Measurements from ENCODE around the gene KHNYN. TPM values are rescaled to one million over a fixed set of nuclear protein-coding genes. Genes with fewer than 3 reads are reported as not detected.
A peak's percentile ranks its signal among the peaks of the same experiment; 100 is the strongest.

KHNYN gene
- total RNA-seq, 1 donor from 2014 or later = 63.0 TPM

DNA sequence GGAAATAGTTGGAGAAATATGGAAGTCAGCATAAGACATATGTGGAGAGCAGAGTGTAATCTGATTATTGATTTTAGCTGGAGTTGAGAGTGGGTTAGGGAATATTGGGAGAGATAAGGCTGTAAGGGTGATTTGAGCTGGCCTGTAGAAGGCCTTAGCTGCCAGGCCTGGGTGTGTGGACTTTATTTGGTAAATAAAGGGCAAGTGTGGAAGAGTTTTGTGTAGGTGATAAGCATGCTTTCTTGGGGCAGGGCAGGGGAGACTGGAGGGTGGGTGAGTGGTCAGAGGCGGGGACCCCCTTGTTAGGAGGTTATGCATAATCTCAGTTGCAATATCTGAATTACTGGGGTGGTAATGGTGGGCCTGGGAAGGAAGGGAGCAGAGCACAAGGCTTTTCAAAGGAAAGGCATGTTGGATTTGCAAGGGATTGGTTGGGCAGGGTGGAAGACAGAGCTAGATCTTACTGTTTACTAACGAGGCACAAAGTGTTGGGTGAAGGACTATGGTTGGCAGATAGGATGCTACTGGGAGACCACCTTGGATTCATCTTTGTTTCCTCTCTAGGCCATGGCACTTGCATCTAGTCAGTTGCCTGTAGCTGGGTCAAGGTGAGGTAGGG, 5.5 kb downstream of the KHNYN start:
- no peak for DNase-seq
- H3K36me3 Mint-ChIP-seq (ENCODE audit: low read depth) = peaks cover 68% of the 10 kb centered on the region
- peaks cover 56% of the 10 kb centered on the region for H3K4me1 Mint-ChIP-seq

GRCh38 chr14:24435998-24436354, 6.2 kb downstream of the KHNYN start:
- H3K36me3 Mint-ChIP-seq (ENCODE audit: low read depth) = peaks cover 72% of the 10 kb centered on the region
- intact Hi-C loops (cut with micrococcal nuclease) = loop anchor here (1.0 to 10.0 kb wide), 2 partner anchors 103 to 321 kb away; partner anchors contain the start of genes DCAF11 and NRL
- H3K9me3 Mint-ChIP-seq = no peaks in the 10 kb centered on the region
- DNase-seq = no peak
- H3K4me3 Mint-ChIP-seq = no peak overlapping the region
- no peak overlapping the region for H3K27ac Mint-ChIP-seq
- H3K4me1 Mint-ChIP-seq = peaks cover 61% of the 10 kb centered on the region
- no peaks in the 10 kb centered on the region for H3K27me3 Mint-ChIP-seq

More for the DNA sequence above, 5.5 kb downstream of the KHNYN start:
- Mint-ChIP-seq H3K27me3 (no peaks in the 10 kb centered on the region), H3K9me3 (no peaks in the 10 kb centered on the region), H3K27ac (no peak overlapping the region), H3K4me3 (no peak overlapping the region)
- intact Hi-C loops (cut with micrococcal nuclease) = loop anchor here (10.0 kb wide), 1 partner anchor 320 kb away; the partner anchor contains the start of genes DCAF11 and NRL

- no peaks in the 10 kb centered on the region for H3K27me3 Mint-ChIP-seq
- peak overlapping the region; percentile 77 for H3K27ac Mint-ChIP-seq
- peaks cover 62% of the 10 kb centered on the region for H3K4me1 Mint-ChIP-seq
- peaks cover 72% of the 10 kb centered on the region for H3K36me3 Mint-ChIP-seq (ENCODE audit: low read depth)
- H3K9me3 Mint-ChIP-seq = no peaks in the 10 kb centered on the region
- peak; percentile 83 for DNase-seq
- H3K4me3 Mint-ChIP-seq = peak overlapping the region; percentile 58
- intact Hi-C loops (cut with micrococcal nuclease) = loop anchor here (1.0 to 10.0 kb wide), 2 partner anchors 103 to 322 kb away; partner anchors contain the start of genes DCAF11 and NRL
Measured at GRCh38 chr14:24436355-24437019, 6.7 kb downstream of the KHNYN start.

- Mint-ChIP-seq H3K4me3 (peak overlapping the region; percentile 58), H3K36me3 (ENCODE audit: low read depth) (peaks cover 71% of the 10 kb centered on the region)
- intact Hi-C loops (cut with micrococcal nuclease) = loop anchor here (10.0 kb wide), 1 partner anchor 322 kb away; the partner anchor contains the start of genes DCAF11 and NRL
Measured at GRCh38 chr14:24437020-24437735, 7.4 kb downstream of the KHNYN start.

DNA sequence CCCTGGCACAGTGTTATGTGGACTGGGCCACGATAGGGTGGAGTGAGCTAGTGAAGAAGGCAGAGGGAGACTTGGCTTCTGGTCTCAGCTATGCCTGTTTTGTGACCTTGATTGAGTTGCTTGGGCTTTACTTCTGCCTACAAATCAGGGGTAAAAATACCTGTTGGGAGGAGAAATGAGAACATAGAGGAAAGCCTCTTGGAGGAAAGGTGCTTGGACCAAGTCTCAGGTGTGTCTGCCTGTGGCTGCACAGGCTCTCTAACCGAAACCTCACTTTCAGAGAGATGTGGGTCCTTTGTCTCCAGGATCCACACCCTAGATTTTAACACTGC, 7.9 kb downstream of the KHNYN start:
- peaks cover 75% of the 10 kb centered on the region for H3K36me3 Mint-ChIP-seq (ENCODE audit: low read depth)
- peak; percentile 53 for DNase-seq
- peaks cover 65% of the 10 kb centered on the region for H3K4me1 Mint-ChIP-seq
- no peaks in the 10 kb centered on the region for H3K9me3 Mint-ChIP-seq
- peak overlapping the region; percentile 75 for H3K27ac Mint-ChIP-seq
- intact Hi-C loops (cut with micrococcal nuclease) = loop anchor here (10.0 kb wide), 1 partner anchor 323 kb away; the partner anchor contains the start of genes DCAF11 and NRL
- H3K27me3 Mint-ChIP-seq = peaks cover 2% of the 10 kb centered on the region
- peak overlapping the region; percentile 24 for H3K4me3 Mint-ChIP-seq

More at GRCh38 chr14:24437020-24437735, 7.4 kb downstream of the KHNYN start:
- Mint-ChIP-seq H3K27ac (peak overlapping the region; percentile 77), H3K9me3 (no peaks in the 10 kb centered on the region), H3K27me3 (no peaks in the 10 kb centered on the region), H3K4me1 (peaks cover 61% of the 10 kb centered on the region)
- peak; percentile 72 for DNase-seq

DNA sequence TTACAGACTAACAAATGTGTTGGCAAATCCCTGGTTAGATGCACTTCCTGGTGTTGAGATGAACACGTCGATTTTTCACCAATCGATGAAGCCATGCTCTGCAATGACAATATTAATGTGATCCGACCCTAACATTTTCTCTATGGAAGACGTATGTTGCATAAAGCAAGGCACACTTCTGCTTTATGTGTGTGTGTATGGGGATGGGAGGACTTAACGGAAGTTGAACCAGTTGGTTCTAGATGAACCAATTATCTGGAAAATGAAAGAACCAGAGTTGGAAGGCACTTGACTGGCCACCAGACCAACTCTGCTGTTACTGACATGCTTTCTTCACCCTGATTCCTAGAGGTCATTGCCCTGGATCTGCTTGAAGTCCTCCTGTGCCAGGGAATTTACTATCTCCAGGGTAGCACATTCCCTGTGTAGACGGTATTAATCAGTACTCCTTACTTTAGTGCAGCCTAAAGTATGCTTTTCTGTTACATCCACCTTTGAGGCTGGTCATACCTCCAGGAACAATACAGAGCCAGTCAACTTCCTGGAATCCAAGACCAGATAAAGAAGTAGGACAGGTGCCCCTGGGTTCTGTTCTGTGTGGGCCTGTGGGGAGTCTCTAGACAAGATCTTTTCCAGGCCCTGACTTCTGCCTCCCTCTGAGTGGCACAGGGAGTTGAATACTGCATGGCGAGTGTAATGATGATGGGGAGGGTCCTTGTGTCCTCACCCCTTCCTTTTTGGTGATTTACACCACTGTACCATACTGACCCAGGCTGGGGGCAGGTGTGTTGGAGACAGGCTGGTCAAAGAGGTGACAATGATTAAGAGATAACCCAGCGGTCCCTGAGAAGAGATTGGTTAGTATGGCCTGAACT, 8.7 kb downstream of the KHNYN start:
- Mint-ChIP-seq H3K27ac (peak overlapping the region; percentile 17), H3K9me3 (peaks cover 4% of the 10 kb centered on the region), H3K27me3 (peaks cover 2% of the 10 kb centered on the region), H3K36me3 (ENCODE audit: low read depth) (peaks cover 73% of the 10 kb centered on the region), H3K4me3 (no peak overlapping the region), H3K4me1 (peaks cover 67% of the 10 kb centered on the region)
- intact Hi-C loops (cut with micrococcal nuclease) = loop anchor here (10.0 kb wide), 1 partner anchor 324 kb away; the partner anchor contains the start of genes DCAF11 and NRL
- DNase-seq = peak; percentile 50

DNA sequence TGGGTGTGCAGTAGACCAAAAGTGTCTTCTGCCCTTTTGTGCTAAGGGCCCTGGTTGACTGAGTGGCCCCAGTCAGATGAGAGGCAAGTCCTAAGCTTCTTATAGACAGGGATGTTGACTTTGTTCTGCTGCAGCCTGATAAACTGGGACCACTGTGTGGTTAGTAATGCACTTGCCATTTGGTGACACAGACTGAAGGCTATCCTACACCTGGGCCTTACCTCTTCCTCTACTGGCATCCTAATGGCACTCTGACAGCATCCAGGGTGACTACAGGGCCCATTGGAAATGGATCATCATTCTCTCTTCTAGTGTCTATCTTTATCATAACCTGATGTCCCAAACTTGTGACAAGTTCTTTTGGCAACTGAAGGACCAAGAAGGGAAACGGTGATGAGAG, 9.5 kb downstream of the KHNYN start:
- Mint-ChIP-seq H3K27me3 (peaks cover 2% of the 10 kb centered on the region), H3K27ac (peak overlapping the region; percentile 2), H3K4me1 (peaks cover 66% of the 10 kb centered on the region), H3K36me3 (ENCODE audit: low read depth) (peaks cover 71% of the 10 kb centered on the region), H3K4me3 (no peak overlapping the region), H3K9me3 (peaks cover 5% of the 10 kb centered on the region)
- intact Hi-C loops (cut with micrococcal nuclease) = loop anchor here (10.0 kb wide), 1 partner anchor 324 kb away; the partner anchor contains the start of genes DCAF11 and NRL
- peak; percentile 54 for DNase-seq

- Mint-ChIP-seq H3K27me3 (peaks cover 2% of the 10 kb centered on the region), H3K4me1 (peaks cover 65% of the 10 kb centered on the region), H3K36me3 (ENCODE audit: low read depth) (peaks cover 65% of the 10 kb centered on the region), H3K9me3 (peaks cover 5% of the 10 kb centered on the region), H3K27ac (peak overlapping the region; percentile 2), H3K4me3 (no peak overlapping the region)
- intact Hi-C loops (cut with micrococcal nuclease) = loop anchor here (5.0 to 10.0 kb wide), 3 partner anchors 192 to 875 kb away; partner anchors contain the start of genes AP1G2, DCAF11, GZMB and NRL
- peak; percentile 59 for DNase-seq
Measured at GRCh38 chr14:24439830-24440605, 10.3 kb downstream of the KHNYN start.

- intact Hi-C loops (cut with micrococcal nuclease) = loop anchor here (5.0 to 10.0 kb wide), 2 partner anchors 191 to 876 kb away; partner anchors contain the start of genes AP1G2 and GZMB
- H3K36me3 Mint-ChIP-seq (ENCODE audit: low read depth) = peaks cover 60% of the 10 kb centered on the region
- peaks cover 62% of the 10 kb centered on the region for H3K4me1 Mint-ChIP-seq
- peaks cover 5% of the 10 kb centered on the region for H3K9me3 Mint-ChIP-seq
- peak overlapping the region; percentile 37 for H3K27ac Mint-ChIP-seq
- peak overlapping the region; percentile 98 for H3K4me3 Mint-ChIP-seq
- H3K27me3 Mint-ChIP-seq = peaks cover 4% of the 10 kb centered on the region
- DNase-seq = no peak
Measured at GRCh38 chr14:24440606-24441399, 11.0 kb downstream of the KHNYN start.

DNA sequence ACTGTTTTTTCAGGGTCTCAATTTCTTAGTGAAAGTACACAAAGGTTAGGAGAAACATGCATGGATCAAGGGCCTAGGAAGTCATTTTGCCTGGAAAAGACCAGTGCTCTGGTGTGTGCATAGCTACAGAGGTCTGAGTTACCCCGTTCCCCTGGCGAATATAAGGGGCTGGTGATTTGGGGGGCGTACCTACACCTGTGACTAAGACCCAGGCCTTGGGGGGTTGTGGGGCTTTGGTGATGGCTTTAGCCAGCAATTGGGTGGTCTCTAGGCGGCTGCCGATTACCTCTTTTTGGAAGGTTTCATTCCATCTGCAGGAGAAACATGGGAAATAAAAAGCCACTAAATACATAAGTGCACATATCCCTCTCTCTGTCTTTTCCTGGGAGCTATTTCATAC, 11.7 kb downstream of the KHNYN start:
- peaks cover 5% of the 10 kb centered on the region for H3K9me3 Mint-ChIP-seq
- H3K4me1 Mint-ChIP-seq = peaks cover 59% of the 10 kb centered on the region
- H3K36me3 Mint-ChIP-seq (ENCODE audit: low read depth) = peaks cover 58% of the 10 kb centered on the region
- DNase-seq = peak; percentile 60
- peaks cover 4% of the 10 kb centered on the region for H3K27me3 Mint-ChIP-seq
- peak overlapping the region; percentile 99 for H3K27ac Mint-ChIP-seq
- intact Hi-C loops (cut with micrococcal nuclease) = loop anchor here (5.0 to 10.0 kb wide), 2 partner anchors 191 to 877 kb away; partner anchors contain the start of genes AP1G2 and GZMB
- H3K4me3 Mint-ChIP-seq = peak overlapping the region; percentile 98

GRCh38 chr14:24441904-24442239, 12.1 kb downstream of the KHNYN start:
- Mint-ChIP-seq H3K4me3 (peak overlapping the region; percentile 98), H3K27ac (peak overlapping the region; percentile 99), H3K36me3 (ENCODE audit: low read depth) (peaks cover 56% of the 10 kb centered on the region), H3K9me3 (peaks cover 5% of the 10 kb centered on the region), H3K4me1 (peaks cover 55% of the 10 kb centered on the region), H3K27me3 (peaks cover 4% of the 10 kb centered on the region)
- intact Hi-C loops (cut with micrococcal nuclease) = loop anchor here (1.0 to 10.0 kb wide), 8 partner anchors 11 to 877 kb away; partner anchors contain the start of genes AP1G2, GZMB, LTB4R and LTB4R2
- no peak for DNase-seq
